ENCODE results near the gene SETD5.

SETD5 gene, protein sequence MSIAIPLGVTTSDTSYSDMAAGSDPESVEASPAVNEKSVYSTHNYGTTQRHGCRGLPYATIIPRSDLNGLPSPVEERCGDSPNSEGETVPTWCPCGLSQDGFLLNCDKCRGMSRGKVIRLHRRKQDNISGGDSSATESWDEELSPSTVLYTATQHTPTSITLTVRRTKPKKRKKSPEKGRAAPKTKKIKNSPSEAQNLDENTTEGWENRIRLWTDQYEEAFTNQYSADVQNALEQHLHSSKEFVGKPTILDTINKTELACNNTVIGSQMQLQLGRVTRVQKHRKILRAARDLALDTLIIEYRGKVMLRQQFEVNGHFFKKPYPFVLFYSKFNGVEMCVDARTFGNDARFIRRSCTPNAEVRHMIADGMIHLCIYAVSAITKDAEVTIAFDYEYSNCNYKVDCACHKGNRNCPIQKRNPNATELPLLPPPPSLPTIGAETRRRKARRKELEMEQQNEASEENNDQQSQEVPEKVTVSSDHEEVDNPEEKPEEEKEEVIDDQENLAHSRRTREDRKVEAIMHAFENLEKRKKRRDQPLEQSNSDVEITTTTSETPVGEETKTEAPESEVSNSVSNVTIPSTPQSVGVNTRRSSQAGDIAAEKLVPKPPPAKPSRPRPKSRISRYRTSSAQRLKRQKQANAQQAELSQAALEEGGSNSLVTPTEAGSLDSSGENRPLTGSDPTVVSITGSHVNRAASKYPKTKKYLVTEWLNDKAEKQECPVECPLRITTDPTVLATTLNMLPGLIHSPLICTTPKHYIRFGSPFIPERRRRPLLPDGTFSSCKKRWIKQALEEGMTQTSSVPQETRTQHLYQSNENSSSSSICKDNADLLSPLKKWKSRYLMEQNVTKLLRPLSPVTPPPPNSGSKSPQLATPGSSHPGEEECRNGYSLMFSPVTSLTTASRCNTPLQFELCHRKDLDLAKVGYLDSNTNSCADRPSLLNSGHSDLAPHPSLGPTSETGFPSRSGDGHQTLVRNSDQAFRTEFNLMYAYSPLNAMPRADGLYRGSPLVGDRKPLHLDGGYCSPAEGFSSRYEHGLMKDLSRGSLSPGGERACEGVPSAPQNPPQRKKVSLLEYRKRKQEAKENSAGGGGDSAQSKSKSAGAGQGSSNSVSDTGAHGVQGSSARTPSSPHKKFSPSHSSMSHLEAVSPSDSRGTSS (N-terminal part only)

GRCh38 chr3:9397332-9397905, at the start of gene SETD5:
TSS of gene SETD5 (plus strand) at chr3:9397615. CDS start at chr3:9428939, 31,324 bp downstream.
- peak; percentile 95 for DNase-seq (ENCODE audit: low read depth)

GRCh38 chr3:9347887-9348286, 49.5 kb upstream of the SETD5 start:
- peak; percentile 39 for DNase-seq (ENCODE audit: low read depth)

DNA sequence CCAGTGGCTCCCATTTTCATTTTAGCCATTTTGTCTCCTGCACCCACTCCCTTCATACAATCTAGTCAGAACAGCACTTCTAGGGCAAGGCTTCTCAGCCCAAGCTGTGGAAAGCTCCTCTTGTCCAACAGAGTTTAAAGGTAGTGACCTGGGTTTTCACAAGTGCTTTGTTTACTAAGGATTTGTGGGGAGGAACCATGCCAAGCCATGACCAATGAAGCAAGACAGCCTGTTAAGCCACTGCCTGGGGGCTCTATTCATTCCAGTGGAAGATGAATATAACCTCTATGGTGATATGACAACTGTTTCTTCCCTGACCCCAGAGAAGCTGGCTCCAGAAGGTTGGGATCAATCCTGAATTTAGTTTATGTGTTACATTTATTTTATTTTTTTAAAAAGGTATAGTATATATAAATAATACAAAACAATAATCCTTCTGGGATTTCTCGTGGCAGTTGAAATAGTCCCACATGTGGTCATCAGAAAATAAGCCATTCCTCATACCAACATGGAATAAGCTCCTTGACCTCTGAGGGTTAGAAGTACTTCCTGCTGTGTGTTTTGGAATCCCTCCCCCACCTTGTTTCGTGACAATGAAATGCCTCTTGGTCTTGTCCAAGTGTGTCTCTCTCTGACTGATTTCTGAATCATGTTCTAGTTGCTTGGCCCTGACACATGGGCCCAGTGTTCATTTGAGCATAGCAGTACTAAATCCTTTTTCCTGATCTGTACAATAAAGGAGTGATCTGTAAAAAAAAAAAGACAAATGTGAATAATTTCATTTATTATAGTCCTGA, 47.9 kb upstream of the SETD5 start:
- peak; percentile 94 for DNase-seq (ENCODE audit: low read depth)

- no peak for DNase-seq (ENCODE audit: low read depth)
Observed at GRCh38 chr3:9351709-9352126, 45.7 kb upstream of the SETD5 start.

GRCh38 chr3:9352917-9353752, 44.3 kb upstream of the SETD5 start:
- peak; percentile 75 for DNase-seq (ENCODE audit: low read depth)

DNA sequence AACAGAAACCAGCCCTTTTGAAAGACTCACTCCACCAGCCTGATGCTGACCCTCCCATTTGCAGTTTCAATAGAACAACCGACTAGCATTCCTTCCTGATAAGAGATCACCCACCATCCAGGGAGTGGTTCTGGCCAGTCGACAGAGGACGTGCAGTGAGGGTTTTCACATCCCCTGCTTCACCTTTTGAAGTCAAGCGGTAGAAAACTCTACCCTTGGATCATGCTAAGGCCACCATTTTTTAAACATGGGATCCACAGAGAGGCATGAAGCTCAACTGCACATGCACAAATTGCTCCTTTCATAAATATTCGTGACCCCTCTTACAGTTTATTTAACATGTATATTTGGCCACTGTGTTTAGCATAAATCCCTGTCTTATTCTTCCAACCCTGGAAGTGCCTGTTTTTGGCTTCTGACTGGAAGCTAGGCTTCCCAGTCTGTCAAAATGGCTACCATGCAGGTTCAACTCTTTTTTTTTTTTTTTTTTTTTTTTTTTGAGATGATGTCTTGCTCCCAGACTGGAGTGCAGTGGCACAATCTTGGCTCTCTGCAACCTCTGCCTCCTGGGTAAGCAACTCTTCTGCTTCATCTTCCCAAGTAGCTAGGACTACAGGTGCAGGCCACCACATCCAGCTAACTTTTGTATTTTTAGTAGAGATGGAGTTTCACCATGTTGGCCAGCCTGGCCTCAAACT, 35.6 kb upstream of the SETD5 start:
- DNase-seq (ENCODE audit: low read depth): no peak

GRCh38 chr3:9362731-9363530, 34.5 kb upstream of the SETD5 start, which contains the start of gene THUMPD3:
TSS of gene THUMPD3 (plus strand) at chr3:9363054. CDS start at chr3:9365069, 2,015 bp downstream.
- DNase-seq (ENCODE audit: low read depth): peak; percentile 94

DNA sequence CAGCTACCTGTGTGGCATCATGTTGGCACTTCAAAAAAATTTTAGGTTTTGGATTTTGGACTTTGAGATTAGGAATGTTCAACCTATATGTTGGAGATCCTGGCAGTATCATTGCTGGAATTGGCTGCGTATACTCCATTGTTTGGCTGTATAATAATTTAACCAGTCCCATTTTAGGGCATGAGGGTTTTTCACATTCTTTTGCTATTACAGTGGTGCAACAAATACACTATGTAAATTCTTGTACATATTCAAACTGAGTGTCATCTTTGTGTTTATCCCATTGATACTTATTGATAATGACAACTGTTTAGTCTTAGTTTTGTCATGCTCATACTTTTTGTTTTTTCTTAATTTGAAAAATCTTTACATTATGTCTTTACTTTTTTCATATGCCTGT, 27.9 kb upstream of the SETD5 start:
- no peak for DNase-seq (ENCODE audit: low read depth)

DNA sequence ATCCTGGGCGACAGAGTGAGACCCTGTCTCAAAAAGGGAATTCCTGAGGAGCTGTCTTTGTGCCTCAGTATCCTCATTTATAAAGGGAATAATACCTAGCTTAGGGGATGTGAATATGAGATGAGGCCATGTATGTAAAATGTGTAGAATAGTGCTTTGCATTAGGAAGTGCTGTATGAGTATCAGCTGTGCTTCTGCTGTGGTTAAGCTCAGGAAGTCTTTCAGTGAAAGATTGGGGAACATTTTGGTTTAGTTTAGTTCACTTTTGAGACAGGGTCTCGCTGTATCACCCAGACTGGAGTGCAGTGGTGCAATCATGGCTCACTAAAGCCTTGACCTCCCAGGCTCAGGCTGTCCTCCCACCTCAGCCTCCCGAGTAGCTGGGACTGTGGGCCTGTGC, 23.9 kb upstream of the SETD5 start:
- no peak for DNase-seq (ENCODE audit: low read depth)

GRCh38 chr3:9377981-9378380, 19.4 kb upstream of the SETD5 start:
- DNase-seq (ENCODE audit: low read depth): no peak

DNA sequence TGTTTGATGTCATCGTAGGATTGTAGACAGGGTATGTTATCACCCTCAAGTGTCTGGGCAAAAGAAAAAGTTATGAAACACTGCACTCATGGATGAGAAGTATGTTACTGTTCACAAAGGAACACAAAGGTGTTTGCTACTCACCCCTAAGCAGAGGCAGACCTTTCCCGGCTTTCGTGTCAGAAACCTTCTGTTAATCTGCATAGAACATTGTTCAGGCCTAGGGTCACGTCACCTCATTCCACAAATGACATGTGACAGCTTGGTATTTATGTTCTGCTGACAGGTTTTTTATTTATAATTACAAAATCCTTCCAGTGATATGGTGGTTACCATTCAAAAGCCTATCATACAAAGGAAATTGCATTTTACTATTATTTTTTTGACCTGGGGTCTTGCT, 18.1 kb upstream of the SETD5 start:
- no peak for DNase-seq (ENCODE audit: low read depth)

DNA sequence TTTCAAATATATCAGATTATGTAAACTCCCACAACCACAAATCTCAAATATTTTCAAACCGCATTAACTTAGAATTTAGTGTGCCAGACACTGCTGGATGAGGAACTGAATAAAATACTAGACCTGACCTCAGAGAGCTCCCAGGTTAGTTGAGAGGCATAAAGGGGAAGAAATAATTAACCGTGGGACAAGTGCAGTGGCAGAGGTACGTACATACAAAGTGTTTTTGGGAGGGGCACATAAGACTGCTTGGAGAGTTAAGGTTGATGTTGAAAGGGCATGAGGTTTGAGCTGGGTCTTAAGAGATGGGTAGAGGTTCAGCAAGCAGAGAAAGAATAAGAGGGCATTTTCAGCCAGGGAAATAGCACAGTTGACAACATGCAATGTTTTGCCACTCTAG, 17.4 kb upstream of the SETD5 start:
- DNase-seq (ENCODE audit: low read depth): no peak

DNA sequence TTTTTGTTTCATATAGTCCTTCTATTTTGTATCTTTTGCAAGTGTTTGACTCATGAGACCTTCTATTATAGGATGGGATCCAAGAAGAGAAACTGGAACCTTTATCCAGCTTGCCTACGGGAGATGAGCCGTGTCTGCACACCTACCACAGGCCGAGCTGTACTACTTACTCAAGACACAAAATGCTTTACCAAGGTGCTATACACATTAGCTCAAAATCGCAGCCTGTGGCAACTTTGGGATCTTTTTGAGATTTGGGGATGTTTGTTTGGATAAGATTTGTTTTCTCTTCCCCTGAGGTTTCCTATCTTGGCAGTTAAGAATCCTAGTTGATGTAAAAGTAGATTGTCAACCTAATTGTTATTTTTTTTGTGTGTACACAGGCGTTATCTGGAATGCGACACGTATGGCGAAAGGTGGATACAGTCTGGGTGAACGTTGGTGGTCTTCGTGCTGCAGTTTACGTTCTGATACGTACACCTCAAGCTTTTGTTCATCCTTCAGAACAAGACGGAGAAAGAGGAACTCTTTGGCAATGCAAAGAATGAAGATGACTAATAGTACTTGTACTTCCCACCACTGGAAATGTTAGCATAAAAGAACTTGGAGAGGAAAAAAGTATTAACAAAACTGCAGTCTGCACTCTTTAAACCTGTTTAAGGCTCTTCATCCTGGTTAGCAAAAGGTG, 13.1 kb upstream of the SETD5 start:
- peak; percentile 48 for DNase-seq (ENCODE audit: low read depth)

- no peak for DNase-seq (ENCODE audit: low read depth)
Observed at GRCh38 chr3:9385187-9386077, 12.0 kb upstream of the SETD5 start.

GRCh38 chr3:9386078-9386459, 11.3 kb upstream of the SETD5 start:
- DNase-seq (ENCODE audit: low read depth): no peak

DNA sequence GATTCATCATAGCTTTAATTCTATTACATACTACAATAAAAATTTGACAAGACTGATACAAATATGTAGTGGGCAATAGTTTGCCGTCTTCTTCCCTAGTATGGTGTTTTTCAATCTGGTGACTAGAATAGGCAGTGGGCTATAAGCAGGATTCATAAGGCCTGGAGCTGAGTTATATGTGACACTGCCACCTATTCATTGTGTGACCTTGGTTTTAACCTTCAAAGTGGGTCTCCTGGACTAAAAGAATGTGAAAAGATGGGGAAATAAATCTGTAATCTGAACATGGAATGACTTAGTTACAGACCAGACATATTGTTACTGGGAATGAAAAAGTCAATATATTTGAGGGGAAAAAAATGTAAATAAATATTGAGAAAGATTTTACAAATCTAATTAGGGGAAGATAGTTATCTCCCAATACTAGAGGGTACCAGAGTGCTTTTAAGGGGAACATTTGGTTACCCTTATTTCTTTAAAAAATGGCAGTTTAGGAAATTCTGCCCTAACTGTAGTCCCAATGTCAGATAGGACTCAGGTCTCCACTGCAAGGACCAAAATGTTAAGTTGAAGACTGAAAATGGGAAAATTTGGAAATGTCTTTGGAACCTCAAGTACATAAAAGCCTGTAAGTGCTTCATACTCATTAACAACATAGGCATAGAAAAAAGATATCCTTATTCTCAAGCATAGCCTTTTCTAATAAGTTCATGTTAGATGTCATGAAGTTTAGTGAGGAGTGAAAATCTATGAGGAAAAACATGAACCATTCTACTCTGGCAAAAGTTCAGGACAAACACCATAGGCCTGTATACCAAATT, 10.7 kb upstream of the SETD5 start:
- DNase-seq (ENCODE audit: low read depth): no peak

Data from ELR (cell line).